GM18508 (cell line): ENCODE results near the gene VPS54.

Experiments
- ATAC-seq: cut with Tn5 transposase; IDR thresholded peaks from one replicate; pipeline ENCODE4 v1.9.1; 2021; ENCODE audit warnings: moderate number of reproducible peaks; ENCODE audit not compliant: insufficient read depth, unreplicated experiment

The VPS54 gene

DNA sequence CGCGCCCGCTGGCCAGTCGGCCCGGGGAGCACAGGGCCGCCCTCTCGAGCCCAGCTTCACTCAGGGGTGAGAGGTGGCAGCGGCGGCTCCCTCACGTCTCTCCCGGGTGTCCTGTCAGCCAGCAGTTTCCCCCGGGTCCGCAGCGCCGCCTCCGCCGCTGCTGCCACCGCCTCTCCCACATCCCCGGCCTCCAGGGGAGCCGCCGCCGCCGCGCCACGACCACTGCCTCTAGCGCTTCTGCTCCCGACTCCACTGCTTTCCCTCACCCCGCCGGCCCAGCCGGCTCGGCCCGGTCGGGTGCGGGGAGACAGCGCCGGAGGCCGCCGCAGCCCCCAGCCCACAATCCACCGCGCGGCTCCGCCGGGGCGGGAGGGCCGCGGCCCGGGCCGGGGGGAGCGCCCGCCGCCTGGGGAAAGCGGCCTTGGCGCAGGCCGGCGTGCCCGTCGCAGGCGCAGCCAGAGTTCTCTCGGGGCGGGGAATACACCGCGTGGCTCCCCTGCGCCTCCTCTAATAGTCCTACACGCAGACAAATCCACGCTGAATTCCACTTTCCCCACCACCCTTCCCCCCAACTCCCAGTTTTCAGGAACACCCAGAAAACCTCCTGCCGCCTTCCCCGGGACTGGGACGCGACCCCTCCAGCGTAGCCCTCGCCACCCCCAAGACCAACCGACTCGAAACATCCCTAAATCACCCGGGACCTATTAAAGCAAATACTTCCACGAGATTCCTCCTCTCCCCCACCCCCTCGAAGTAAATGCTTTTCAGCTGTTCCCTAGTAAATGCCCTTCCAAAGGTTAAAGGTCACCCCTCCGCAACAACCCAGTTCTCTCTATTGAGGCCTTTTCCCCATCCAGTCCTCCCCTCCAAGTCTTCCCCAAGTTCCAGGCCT, at the start of gene VPS54:
VPS54 (minus strand) TSS at position 346 of the 892 bp plus-strand sequence. CDS start 35,429 bp downstream, outside the sequence.
- no peak for ATAC-seq

- no peak for ATAC-seq
Measured at GRCh38 chr2:64067326-64067725, 48.1 kb upstream of the VPS54 start.

- no peak for ATAC-seq
Measured at GRCh38 chr2:64065516-64065915, 46.3 kb upstream of the VPS54 start.

- ATAC-seq: no peak
Measured at GRCh38 chr2:64063924-64064331, 44.7 kb upstream of the VPS54 start.

DNA sequence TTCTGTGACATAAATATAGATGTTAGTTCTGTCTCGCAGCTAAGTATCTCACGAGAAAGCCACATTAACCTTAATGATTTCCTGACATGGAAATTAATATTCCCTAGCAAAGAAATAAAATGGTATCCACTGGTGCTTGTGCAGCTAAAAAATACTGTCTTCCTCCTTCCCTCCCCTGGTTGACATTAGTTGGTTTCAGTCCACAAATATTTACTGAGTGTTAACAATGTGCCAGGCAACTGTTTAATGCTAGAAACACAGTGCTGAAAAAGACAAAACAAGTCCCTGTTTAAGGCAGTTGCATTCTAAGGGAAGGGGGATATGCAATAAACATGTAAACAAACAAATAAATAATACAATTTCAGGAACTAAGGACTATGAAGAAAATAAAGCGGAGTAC, 44.2 kb upstream of the VPS54 start:
- ATAC-seq: no peak

GRCh38 chr2:64062840-64063239, 43.6 kb upstream of the VPS54 start:
- ATAC-seq: no peak

GRCh38 chr2:64059270-64059669, 40.0 kb upstream of the VPS54 start:
- ATAC-seq: no peak

DNA sequence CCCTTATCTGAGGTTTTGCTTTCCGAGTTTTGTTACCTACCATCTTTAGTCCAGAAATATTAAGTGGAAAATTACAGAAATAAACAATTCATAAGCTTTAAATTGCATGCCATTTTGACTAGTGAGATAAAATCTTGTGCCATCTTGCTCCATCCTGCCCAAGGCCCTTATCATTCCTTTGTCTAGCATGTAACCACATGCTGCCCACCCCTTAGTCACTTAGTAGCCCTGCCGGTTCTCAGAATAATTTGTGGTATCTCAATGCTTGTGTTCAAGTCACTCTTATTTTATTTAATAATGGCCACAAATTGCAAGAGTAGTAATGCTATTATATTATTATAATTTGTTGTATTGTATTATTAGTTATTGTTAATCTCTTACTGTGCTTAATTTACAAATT, 36.8 kb upstream of the VPS54 start:
- ATAC-seq: no peak

- no peak for ATAC-seq
Measured at GRCh38 chr2:64054161-64054915, 35.1 kb upstream of the VPS54 start.

- ATAC-seq: no peak
Measured at GRCh38 chr2:64052463-64053241, 33.4 kb upstream of the VPS54 start.

DNA sequence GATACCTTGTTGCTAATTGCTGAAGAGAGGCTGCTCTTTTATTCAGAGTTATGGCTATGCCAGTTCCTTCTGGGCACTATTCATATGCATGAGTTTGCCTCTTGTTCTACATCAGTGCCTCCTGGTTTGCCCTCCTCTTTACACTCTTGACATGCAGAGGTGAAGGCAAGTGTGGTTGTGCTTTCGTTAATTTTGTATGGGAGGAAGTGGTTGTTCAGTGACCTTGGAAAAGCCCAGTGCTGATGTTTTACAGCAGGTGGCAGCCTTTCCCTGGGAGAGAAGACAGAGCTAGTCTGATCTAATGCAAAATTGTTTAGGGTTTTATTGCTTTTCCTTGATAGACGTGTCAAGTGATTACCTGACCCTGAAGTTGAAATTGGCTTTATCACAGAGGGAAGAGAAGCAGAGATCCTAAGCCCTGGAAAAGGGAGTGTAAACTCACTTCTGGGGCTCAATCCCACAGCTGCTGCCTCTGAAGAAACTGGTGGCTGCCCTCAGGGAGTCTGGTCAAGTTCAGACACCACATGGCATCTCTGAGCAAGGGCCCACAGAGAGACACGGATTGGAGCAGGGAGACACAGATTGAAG, 30.5 kb upstream of the VPS54 start:
- peak; percentile 84 for ATAC-seq

GRCh38 chr2:64045938-64046337, 26.7 kb upstream of the VPS54 start:
- no peak for ATAC-seq

GRCh38 chr2:64040161-64040560, 20.9 kb upstream of the VPS54 start:
- no peak for ATAC-seq

GRCh38 chr2:64036034-64036705, 16.9 kb upstream of the VPS54 start:
- ATAC-seq: peak; percentile 95

DNA sequence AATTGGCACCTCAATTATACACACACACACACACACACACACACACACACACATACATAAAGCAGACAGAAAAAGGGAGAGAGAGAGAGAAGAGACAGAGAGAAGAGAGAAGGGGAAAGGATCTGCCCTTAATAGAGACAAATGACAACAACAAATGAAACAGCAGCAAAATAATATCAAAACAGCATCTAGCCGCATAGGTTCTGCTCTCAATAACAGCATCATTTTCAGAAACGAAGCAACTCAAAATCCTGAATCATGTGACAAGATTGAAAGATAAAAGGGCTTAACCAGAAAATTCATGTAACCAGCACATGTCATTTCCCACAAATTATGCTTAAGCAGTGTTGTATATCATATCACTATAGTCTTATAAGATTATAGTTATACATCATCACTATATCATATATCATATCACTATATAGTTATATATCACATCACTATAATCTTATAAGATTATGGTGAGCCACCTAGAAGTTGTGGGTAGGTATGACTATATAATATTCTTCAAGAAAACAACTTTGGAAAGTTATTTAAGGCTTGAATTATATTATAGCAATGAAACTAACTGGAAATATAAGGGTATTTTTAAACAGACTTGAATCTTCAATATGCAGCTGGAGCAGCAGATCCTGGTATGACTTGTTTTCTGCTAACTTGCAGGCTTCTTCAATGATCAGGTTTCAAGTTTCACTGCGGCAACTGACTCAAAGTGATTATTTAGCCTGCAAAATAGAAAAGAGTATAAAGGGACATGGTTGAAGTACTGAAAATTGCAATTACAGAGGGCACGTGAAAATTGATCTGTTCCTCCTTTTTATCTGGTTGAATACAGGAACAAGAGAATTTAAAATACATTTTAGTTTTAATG, 16.1 kb upstream of the VPS54 start:
- ATAC-seq: no peak

DNA sequence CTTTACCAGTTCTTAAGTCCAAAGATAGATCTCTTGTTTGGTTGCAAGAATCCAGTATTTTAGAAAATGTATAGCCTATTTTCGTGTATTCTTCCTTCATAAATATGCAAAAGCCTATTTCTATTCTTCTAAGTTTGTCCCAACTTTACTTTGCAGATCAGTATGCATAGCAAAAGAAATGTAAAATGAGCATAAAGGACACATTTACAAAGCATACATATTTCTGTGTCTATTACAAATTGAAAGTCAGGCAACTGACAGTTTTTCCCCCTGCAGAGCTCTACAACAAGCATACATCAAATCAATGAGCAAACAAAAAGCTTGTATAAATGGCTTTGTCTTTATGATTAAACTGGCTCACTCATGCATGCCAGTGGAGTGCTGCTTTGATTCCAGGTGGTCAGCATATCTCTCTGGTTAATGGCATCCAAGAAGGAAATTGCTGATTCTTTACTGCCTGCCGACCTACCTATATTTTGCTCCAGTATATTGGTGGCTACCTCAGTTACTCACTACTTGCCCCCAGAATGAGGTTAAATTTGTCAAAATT, 10.0 kb upstream of the VPS54 start:
- ATAC-seq: no peak

DNA sequence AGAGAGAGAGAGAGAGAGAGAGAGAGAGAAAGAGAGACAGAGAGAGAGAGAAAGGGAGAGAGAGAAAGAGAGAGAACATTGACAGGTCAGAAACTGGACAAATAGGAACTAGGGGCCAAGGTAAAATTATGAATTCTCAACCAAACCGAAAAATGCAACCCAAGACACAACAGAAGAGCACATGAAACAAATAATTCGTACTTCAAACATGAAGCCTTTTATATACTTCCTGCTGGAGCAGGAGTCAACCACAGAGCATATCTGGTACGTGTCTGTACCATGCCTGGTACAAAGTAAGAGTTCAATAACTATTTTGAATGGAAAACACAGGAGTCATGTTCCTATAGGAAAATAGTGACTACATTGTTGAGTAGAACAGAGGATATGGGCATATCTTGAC, 6.5 kb upstream of the VPS54 start:
- no peak for ATAC-seq

GRCh38 chr2:64024259-64024949, 5.2 kb upstream of the VPS54 start:
- ATAC-seq: no peak
